NCI-H187 (cell line): ENCODE measurements around the gene SLC39A13.

Experiments
- DNase-seq, 2 experiments: peaks; one replicate each; lab custom pipeline; 2025; lab: John Stamatoyannopoulos, UW

SLC39A13 gene

GRCh38 chr11:47403135-47403534 is 5.3 kb upstream of the SLC39A13 start:
- DNase-seq = no peak

DNA sequence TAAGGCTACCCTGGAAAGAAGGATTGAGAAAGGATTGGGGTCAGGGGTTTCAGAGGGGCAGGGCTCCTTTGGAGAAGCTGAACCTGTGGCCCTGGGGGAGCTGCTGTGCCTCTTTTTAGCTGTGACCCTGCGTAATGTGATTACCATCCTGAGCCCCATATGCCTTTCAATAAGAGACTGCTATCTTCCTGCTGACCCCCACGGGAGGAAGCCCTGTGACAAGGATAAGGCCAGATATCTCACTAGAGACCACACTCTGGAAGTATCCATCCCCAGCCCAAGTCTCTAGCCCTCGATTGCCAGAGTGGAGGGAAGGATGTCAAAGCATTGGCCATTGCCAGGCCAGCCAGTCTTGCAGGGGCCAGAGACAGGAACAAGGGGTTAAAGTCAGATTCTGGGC is 4.8 kb upstream of the SLC39A13 start:
- DNase-seq = no peak

DNA sequence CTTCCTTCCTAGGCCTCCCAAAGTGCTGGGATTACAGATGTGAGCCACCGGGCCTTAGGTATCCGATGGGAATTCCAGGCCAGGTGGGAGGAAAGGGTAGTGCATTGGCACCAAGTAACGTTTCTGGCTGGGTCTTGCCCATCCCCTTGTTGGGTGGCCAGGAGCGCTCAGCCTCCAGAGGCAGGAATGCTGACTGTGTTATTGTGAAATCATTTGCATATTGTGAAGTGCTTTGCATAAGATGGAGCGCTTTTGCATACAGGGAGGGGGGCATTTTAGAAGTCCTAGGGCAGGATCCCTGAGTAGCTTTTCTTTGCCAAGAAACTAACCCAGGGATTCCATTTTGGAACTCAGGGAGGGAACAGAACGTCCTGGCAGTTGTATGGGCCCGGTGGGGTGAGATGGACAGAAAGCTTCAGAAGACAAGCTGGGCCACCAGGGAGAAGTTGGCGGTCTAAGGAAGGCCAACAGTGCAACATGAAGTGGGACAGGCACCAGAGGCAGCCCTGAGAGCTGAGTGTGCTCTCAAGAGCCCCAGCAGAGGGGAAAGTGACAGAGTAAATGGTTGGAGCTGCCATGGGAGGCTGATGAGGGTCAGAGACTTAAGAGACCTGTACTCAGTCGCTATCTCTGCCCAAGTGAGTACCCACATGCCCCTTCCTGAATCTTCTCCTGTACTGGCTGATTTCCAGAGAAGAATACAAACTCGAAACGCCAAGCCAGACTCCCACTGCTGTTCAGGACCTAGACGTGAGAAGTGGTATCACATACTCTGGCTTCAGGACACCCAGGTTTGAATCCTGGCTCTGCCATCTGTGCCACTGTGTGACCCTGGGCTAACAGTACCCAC is 1.3 kb upstream of the SLC39A13 start:
- DNase-seq = no peak

DNA sequence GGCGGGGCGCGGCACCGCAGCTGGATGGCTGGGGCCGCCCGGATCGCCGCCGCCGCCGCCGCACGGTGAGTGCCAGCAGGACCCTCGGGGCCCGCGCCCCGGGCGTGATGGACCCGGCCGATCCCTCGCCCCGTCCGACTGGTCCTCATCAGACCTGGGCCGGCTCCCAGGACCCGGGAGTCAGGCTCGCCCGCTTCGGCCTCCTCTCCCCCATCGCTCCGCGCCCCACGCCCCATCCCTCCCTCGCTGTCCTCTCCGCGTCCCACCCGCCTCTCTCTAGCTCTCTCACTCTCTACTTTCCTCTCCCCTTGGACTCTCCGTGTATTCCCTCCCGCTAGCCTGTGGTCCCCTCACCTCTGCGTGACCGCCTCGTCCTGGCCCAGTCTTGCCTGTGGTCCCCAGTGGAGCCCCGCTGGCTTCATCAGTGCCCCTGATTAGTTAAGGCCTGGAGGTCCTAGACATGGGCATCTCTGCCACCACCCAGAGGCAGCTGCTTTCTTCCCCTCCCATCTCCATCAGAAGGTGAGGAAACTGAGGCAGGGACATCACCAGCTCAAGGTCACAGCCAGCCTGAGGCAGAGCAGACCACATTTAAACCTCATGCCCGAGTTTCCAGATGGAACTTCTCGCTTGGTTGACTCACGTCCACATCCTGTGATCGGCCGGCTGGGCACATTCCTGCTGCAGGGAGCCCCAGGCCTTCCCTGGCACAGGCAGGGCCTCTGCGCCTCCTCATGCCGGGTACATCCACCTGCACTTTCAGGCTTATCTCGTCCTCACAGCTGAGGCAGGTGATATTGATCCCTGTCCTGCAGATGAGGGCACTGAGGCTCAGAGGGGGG is 429 bp downstream of the SLC39A13 start:
- no peak for DNase-seq

DNA sequence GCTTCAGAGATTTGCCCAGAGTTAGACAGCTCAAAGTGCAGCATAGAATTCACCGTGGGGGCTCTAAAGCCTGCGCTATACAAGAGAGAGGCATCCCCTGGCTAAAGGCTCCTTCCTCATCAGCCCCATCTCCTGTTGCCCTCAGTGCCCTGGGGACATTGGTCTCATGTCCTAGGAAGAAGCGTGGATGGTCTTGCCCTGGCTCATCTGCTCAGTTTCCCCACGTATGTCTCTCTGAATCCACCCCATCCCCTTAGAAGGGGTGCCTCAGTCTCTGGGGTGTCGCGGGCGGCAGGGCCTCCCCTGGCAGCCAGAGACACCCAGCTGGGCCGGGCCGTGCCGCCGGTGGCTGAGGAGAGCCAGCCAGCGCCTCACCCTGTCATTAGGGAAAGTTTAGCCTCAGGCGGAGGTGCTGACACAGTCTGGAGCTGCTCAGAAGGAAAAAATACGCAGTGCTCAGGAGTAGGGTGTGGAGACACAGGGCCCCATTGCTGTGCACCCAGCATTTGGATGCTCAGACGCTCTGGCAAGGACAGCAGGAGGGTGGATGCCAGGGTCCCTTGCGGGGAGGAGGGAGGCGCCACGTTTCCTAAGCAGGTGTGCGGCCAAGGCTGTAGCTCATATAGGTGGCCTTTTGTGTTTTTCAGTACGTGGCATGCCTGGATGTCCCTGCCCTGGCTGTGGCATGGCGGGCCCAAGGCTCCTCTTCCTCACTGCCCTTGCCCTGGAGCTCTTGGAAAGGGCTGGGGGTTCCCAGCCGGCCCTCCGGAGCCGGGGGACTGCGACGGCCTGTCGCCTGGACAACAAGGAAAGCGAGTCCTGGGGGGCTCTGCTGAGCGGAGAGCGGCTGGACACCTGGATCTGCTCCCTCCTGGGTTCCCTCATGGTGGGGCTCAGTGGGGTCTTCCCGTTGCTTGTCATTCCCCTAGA is 1.3 kb downstream of the SLC39A13 start:
- no peak for DNase-seq

DNA sequence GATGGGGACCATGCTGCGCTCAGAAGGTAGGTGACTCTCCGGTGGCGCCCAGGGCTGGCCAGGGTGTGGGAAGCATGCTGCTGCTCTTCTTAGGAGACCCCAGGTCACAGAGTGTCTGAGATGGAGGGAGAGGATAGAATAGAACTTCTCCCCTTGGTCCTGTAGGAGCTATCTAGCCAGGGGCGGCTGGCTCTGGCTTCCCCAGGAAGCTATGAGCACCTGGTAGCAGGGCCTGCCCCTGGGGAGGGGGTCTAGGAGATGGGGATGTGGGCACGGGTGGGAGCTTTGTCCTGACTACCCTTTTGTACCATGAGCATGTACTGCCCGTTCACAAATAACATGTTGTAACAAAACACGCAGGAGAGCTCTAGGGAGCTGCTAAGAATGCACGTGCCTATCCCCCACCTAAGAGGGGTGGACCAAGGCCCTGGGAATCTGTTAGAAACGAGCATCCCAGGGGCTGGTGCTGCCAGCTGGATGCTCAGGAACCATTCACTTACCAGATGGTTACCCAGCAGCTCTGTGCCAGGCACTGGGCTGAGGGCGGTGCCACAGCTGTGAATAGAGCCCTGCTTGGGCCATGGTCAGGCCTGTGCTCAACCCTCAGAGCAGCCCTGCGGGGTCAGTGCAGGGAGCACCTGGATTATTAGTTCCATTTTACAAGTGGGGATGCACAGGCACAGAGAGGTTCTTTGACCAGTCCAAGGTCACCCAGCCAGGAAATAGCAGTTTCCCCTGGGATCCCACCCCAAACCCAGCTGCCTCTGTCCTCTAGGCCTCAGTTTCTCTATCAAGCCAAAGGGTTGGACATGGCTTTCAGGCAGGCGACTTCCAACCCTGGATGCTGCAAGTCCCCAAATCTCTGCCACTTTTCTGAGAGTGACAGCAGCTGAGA is 2.2 kb downstream of the SLC39A13 start:
- DNase-seq = no peak

DNA sequence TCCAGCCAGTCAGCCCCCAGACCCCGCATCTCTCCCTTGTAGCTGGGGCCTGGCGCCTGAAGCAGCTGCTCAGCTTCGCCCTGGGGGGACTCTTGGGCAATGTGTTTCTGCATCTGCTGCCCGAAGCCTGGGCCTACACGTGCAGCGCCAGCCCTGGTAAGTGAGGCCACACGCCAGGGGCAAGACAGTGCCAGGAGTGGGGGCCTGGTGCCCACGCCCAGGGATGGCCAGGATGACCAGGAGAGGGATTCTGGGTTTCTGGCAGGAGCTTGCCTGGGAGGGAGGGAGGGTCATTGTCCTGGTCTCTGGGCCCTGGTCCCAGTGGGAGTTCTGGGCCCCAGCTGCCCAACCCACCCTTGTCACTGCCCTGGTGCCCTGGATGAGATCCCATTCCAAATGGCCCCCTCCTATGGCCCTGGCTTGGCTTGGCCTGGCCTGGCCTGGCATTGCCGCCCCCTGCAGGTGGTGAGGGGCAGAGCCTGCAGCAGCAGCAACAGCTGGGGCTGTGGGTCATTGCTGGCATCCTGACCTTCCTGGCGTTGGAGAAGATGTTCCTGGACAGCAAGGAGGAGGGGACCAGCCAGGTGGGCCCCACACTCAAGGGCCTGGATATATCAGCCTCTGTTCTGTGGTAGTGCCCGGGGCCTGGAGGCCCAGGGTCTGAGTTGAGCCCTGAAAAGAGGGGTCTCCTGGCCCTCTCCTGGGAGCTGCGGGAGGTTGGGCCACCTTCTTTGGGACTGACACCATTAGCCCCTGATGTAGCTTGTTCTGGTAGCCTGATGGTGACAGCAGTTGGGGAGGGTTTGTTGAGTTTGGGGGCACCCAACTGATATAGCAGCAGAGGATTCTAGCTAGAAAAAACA is 3.7 kb downstream of the SLC39A13 start:
- DNase-seq = no peak

DNA sequence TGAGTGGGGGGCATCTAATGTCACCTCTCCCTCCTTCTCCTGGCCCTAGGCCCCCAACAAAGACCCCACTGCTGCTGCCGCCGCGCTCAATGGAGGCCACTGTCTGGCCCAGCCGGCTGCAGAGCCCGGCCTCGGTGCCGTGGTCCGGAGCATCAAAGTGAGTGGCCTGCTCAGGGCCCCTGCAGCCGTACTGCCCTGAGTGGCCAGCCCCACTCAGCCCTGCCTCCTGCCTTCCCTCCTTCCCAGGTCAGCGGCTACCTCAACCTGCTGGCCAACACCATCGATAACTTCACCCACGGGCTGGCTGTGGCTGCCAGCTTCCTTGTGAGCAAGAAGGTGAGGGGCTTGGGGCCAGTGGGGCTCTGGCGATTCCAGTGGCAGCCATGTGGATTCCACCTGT is 5.0 kb downstream of the SLC39A13 start:
- DNase-seq = no peak

DNA sequence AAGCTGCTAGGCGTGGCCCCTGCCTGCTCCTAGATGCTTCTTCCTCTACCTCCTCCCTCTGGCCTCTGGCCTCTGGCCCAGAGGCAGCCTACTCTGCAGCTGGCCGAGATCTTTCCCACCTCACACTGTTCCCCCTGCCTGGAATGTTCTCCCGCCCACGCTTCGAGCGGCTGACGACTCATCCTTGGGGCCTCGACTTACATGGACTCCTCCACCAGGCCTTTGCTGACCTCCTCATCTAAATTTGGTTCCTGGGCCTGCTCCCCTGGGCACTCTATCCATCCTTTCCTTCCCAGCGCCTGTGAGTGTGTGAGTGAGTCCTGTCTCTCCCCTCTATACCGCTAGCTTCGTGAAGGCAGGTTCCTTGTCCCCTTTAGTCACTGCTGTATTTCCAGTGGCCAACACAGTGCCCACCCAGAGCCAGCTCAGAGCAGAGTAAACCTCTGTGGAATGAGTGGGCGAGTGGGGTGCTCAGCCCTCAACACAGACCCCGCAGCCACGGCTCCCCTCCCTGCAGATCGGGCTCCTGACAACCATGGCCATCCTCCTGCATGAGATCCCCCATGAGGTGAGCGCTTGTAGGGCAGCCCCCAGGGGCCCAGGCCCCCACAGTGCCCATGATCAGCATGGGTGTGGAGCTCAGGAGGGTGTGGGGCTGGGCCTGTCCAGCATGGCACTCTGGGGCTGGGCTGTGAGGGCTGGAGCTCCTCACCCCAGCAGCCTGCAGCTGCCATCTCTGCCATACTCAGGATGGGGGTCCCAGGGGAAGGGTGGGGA is 5.7 kb downstream of the SLC39A13 start:
- DNase-seq = no peak

DNA sequence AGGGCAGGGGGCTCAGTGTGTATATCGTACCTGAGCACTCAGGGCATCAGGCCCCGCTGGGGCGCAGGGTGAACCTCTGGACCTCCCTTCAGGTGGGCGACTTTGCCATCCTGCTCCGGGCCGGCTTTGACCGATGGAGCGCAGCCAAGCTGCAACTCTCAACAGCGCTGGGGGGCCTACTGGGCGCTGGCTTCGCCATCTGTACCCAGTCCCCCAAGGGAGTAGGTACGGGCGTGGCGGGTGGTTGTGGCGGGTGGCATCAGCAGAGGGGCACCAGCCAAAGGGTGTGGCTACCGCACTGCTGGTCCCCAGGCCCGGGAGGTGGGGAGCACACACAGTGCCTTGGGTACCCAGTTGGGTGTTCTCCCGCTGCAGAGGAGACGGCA is 6.3 kb downstream of the SLC39A13 start:
- DNase-seq = no peak

DNA sequence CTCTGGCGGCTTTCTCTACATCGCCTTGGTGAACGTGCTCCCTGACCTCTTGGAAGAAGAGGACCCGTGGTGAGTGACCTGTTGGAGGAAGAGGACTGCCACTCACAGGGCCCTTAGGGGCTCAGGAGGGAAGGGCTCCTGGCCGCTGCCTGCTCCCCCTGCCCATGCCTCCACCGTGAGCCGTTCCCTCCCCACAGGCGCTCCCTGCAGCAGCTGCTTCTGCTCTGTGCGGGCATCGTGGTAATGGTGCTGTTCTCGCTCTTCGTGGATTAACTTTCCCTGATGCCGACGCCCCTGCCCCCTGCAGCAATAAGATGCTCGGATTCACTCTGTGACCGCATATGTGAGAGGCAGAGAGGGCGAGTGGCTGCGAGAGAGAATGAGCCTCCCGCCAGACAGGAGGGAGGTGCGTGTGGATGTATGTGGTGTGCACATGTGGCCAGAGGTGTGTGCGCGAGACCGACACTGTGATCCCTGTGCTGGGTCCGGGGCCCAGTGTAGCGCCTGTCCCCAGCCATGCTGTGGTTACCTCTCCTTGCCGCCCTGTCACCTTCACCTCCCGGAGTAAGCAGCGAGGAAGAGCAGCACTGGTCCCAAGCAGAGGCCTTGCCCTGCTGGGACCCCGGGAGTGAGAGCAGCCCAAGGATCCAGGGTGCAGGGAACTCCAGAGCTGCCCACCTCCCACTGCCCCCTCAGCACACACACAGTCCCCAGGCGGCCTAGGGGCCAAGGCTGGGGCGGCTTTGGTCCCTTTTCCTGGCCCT is 6.9 kb downstream of the SLC39A13 start:
- no peak for DNase-seq

DNA sequence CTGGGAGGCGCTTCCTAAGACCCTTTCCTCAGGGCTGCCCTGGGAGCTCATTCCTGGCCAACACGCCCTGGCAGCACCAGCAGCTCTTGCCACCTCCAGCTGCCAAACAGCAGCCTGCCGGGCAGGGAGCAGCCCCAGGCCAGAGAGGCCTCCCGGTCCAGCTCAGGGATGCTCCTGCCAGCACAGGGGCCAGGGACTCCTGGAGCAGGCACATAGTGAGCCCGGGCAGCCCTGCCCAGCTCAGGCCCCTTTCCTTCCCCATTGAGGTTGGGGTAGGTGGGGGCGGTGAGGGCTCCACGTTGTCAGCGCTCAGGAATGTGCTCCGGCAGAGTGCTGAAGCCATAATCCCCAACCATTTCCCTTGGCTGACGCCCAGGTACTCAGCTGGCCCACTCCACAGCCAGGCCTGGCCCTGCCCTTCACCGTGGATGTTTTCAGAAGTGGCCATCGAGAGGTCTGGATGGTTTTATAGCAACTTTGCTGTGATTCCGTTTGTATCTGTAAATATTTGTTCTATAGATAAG is 7.6 kb downstream of the SLC39A13 start:
- DNase-seq = no peak

DNA sequence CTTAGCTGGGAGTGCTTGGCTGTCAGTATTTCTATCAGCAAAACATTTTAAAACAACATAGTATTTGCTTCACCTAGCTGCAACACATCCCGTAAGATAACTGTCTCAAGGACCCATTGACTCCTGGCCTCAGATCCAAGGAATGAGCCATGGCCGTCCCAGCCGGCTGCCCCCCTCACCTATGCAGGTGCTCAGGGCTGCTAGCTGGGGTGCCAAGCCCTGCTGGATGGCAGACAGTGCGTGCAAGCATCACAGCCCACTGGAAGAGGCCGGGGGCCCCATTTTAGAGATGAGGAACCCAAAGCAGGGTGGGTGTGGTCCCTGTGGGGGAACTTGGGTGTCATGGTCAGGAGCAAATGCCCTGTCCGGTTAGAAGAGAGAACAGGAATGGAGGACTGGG is 9.3 kb downstream of the SLC39A13 start:
- DNase-seq = no peak

- DNase-seq = no peak
Observed at GRCh38 chr11:47418454-47419259, 10.3 kb downstream of the SLC39A13 start.

DNA sequence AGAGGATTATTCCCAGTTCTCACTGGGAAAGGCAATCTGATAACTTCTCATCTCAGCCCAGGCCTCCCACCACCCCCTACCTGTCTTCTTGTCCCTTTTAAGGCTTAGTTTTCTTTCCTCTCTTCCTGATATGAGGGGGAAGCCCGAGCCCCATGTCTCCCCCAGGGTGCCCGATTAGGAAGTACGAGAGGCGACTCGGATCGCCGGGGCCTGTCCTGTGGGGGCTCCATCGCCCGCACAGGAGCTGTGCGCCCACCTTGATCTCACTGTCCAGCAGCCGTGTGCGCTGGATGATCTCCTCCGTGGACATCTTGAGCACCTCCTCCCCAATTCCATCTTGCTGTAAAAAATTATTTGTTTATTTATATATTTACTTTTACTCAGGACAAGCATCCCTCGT is 17.2 kb downstream of the SLC39A13 start:
- DNase-seq = no peak

DNA sequence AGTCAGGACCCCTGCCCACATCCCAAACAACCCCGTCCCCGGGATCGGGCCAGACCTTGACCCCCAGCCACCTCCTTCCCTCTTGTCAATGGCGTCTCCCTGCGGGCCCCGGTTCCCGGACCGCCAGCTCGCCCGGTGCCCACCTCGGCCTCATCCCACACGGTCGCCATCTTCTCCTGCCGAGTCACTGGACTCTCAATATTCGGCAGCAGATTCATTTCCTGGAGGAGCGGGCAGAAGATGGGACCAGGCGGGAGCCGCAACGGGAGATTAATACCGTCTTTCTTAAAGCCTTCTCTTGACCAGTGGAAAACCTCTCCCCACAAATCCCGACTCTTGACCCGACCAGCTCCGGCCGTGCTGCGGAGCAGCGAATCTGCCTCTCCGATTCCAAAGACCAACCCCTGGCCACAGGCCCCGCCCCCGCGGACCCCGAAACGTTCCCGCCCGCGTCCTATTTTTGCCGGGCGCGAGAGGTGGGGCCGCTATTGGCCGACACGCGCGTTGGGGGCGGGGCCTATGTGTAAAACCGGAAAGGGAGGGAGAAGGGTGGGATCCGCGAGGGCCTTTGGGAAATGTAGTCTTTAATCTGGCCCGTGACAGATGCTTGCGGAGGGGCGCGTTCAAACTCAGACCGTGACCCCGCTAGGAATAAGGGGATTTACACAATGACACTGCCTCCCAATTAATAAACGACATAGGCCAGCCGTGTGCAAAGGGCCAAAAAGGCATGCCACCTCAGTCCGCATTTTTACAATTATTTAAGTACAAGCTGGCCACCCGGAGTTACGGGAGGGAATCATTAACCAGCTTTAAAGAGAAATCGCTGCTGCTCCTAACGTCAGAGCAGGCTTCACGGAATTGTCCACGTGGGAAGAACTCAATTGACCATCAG is 17.9 kb downstream of the SLC39A13 start, which contains the start of gene PSMC3:
Gene PSMC3, minus strand, starts transcription at position 378 of the 895 bp plus-strand sequence. Its CDS starts 160 bp downstream, at position 218.
- peak; percentile 97 to 100 for DNase-seq
